ENCODE results near the gene NIPAL4.

The NIPAL4 gene

GRCh38 chr5:157510682-157511081 lies 50.7 kb downstream of the NIPAL4 start:
- H3K4me3 ChIP-seq (ENCODE audit: low read depth, low read length): no peak overlapping the region
- H3K36me3 ChIP-seq (ENCODE audit: control insufficient read depth, insufficient read depth, low read length): no peaks in the 10 kb centered on the region
- no peaks in the 10 kb centered on the region for H3K4me1 ChIP-seq (ENCODE audit: control insufficient read depth, insufficient read depth, low read length)
- no peak overlapping the region for H3K9ac ChIP-seq (ENCODE audit: low read depth, low read length)
- H3K9me3 ChIP-seq (ENCODE audit: control insufficient read depth, insufficient read depth, low read length): no peaks in the 10 kb centered on the region
- H3K27me3 ChIP-seq (ENCODE audit: control insufficient read depth, insufficient read depth, low read length): no peaks in the 10 kb centered on the region

- Histone ChIP-seq H3K9me3 (ENCODE audit: control insufficient read depth, insufficient read depth, low read length) (no peaks in the 10 kb centered on the region), H3K36me3 (ENCODE audit: control insufficient read depth, insufficient read depth, low read length) (no peaks in the 10 kb centered on the region), H3K9ac (ENCODE audit: low read depth, low read length) (no peak overlapping the region), H3K4me3 (ENCODE audit: low read depth, low read length) (no peak overlapping the region), H3K4me1 (ENCODE audit: control insufficient read depth, insufficient read depth, low read length) (no peaks in the 10 kb centered on the region), H3K27me3 (ENCODE audit: control insufficient read depth, insufficient read depth, low read length) (no peaks in the 10 kb centered on the region)
These were observed 51.9 kb downstream of the NIPAL4 start for GRCh38 chr5:157511651-157512644.

GRCh38 chr5:157513182-157513581 lies 53.2 kb downstream of the NIPAL4 start:
- Histone ChIP-seq H3K27me3 (ENCODE audit: control insufficient read depth, insufficient read depth, low read length) (no peaks in the 10 kb centered on the region), H3K4me1 (ENCODE audit: control insufficient read depth, insufficient read depth, low read length) (no peaks in the 10 kb centered on the region), H3K36me3 (ENCODE audit: control insufficient read depth, insufficient read depth, low read length) (no peaks in the 10 kb centered on the region), H3K4me3 (ENCODE audit: low read depth, low read length) (no peak overlapping the region), H3K9me3 (ENCODE audit: control insufficient read depth, insufficient read depth, low read length) (no peaks in the 10 kb centered on the region), H3K9ac (ENCODE audit: low read depth, low read length) (no peak overlapping the region)

- Histone ChIP-seq H3K4me1 (ENCODE audit: control insufficient read depth, insufficient read depth, low read length) (no peaks in the 10 kb centered on the region), H3K9ac (ENCODE audit: low read depth, low read length) (no peak overlapping the region), H3K36me3 (ENCODE audit: control insufficient read depth, insufficient read depth, low read length) (no peaks in the 10 kb centered on the region), H3K9me3 (ENCODE audit: control insufficient read depth, insufficient read depth, low read length) (no peaks in the 10 kb centered on the region), H3K4me3 (ENCODE audit: low read depth, low read length) (no peak overlapping the region), H3K27me3 (ENCODE audit: control insufficient read depth, insufficient read depth, low read length) (no peaks in the 10 kb centered on the region)
These were observed 55.0 kb downstream of the NIPAL4 start for GRCh38 chr5:157514974-157515373.

GRCh38 chr5:157516006-157516405 lies 56.0 kb downstream of the NIPAL4 start:
- H3K4me1 ChIP-seq (ENCODE audit: control insufficient read depth, insufficient read depth, low read length): no peaks in the 10 kb centered on the region
- H3K9me3 ChIP-seq (ENCODE audit: control insufficient read depth, insufficient read depth, low read length): no peaks in the 10 kb centered on the region
- no peaks in the 10 kb centered on the region for H3K27me3 ChIP-seq (ENCODE audit: control insufficient read depth, insufficient read depth, low read length)
- H3K9ac ChIP-seq (ENCODE audit: low read depth, low read length): no peak overlapping the region
- H3K4me3 ChIP-seq (ENCODE audit: low read depth, low read length): no peak overlapping the region
- no peaks in the 10 kb centered on the region for H3K36me3 ChIP-seq (ENCODE audit: control insufficient read depth, insufficient read depth, low read length)

- Histone ChIP-seq H3K36me3 (ENCODE audit: control insufficient read depth, insufficient read depth, low read length) (no peaks in the 10 kb centered on the region), H3K4me3 (ENCODE audit: low read depth, low read length) (no peak overlapping the region), H3K9me3 (ENCODE audit: control insufficient read depth, insufficient read depth, low read length) (no peaks in the 10 kb centered on the region), H3K4me1 (ENCODE audit: control insufficient read depth, insufficient read depth, low read length) (no peaks in the 10 kb centered on the region), H3K27me3 (ENCODE audit: control insufficient read depth, insufficient read depth, low read length) (no peaks in the 10 kb centered on the region), H3K9ac (ENCODE audit: low read depth, low read length) (no peak overlapping the region)
These were observed 56.8 kb downstream of the NIPAL4 start for GRCh38 chr5:157516626-157517325.

- Histone ChIP-seq H3K9ac (ENCODE audit: low read depth, low read length) (no peak overlapping the region), H3K9me3 (ENCODE audit: control insufficient read depth, insufficient read depth, low read length) (no peaks in the 10 kb centered on the region), H3K4me1 (ENCODE audit: control insufficient read depth, insufficient read depth, low read length) (no peaks in the 10 kb centered on the region), H3K27me3 (ENCODE audit: control insufficient read depth, insufficient read depth, low read length) (no peaks in the 10 kb centered on the region), H3K36me3 (ENCODE audit: control insufficient read depth, insufficient read depth, low read length) (no peaks in the 10 kb centered on the region), H3K4me3 (ENCODE audit: low read depth, low read length) (no peak overlapping the region)
These were observed 59.0 kb downstream of the NIPAL4 start for GRCh38 chr5:157518963-157519362.

GRCh38 chr5:157519579-157520253 lies 59.7 kb downstream of the NIPAL4 start:
- Histone ChIP-seq H3K4me3 (ENCODE audit: low read depth, low read length) (no peak overlapping the region), H3K27me3 (ENCODE audit: control insufficient read depth, insufficient read depth, low read length) (no peaks in the 10 kb centered on the region), H3K36me3 (ENCODE audit: control insufficient read depth, insufficient read depth, low read length) (no peaks in the 10 kb centered on the region), H3K9ac (ENCODE audit: low read depth, low read length) (no peak overlapping the region), H3K9me3 (ENCODE audit: control insufficient read depth, insufficient read depth, low read length) (no peaks in the 10 kb centered on the region), H3K4me1 (ENCODE audit: control insufficient read depth, insufficient read depth, low read length) (no peaks in the 10 kb centered on the region)

- no peak overlapping the region for H3K9ac ChIP-seq (ENCODE audit: low read depth, low read length)
- H3K4me1 ChIP-seq (ENCODE audit: control insufficient read depth, insufficient read depth, low read length): no peaks in the 10 kb centered on the region
- no peaks in the 10 kb centered on the region for H3K27me3 ChIP-seq (ENCODE audit: control insufficient read depth, insufficient read depth, low read length)
- H3K4me3 ChIP-seq (ENCODE audit: low read depth, low read length): no peak overlapping the region
- H3K9me3 ChIP-seq (ENCODE audit: control insufficient read depth, insufficient read depth, low read length): no peaks in the 10 kb centered on the region
- H3K36me3 ChIP-seq (ENCODE audit: control insufficient read depth, insufficient read depth, low read length): no peaks in the 10 kb centered on the region
These were observed 61.1 kb downstream of the NIPAL4 start for GRCh38 chr5:157520911-157521703.

- no peaks in the 10 kb centered on the region for H3K4me1 ChIP-seq (ENCODE audit: control insufficient read depth, insufficient read depth, low read length)
- H3K9me3 ChIP-seq (ENCODE audit: control insufficient read depth, insufficient read depth, low read length): no peaks in the 10 kb centered on the region
- no peaks in the 10 kb centered on the region for H3K27me3 ChIP-seq (ENCODE audit: control insufficient read depth, insufficient read depth, low read length)
- no peak overlapping the region for H3K4me3 ChIP-seq (ENCODE audit: low read depth, low read length)
- H3K36me3 ChIP-seq (ENCODE audit: control insufficient read depth, insufficient read depth, low read length): no peaks in the 10 kb centered on the region
- H3K9ac ChIP-seq (ENCODE audit: low read depth, low read length): no peak overlapping the region
These were observed 61.7 kb downstream of the NIPAL4 start for GRCh38 chr5:157521704-157522029.

- H3K36me3 ChIP-seq (ENCODE audit: control insufficient read depth, insufficient read depth, low read length): no peaks in the 10 kb centered on the region
- H3K27me3 ChIP-seq (ENCODE audit: control insufficient read depth, insufficient read depth, low read length): no peaks in the 10 kb centered on the region
- H3K9ac ChIP-seq (ENCODE audit: low read depth, low read length): no peak overlapping the region
- H3K4me3 ChIP-seq (ENCODE audit: low read depth, low read length): no peak overlapping the region
- no peaks in the 10 kb centered on the region for H3K9me3 ChIP-seq (ENCODE audit: control insufficient read depth, insufficient read depth, low read length)
- H3K4me1 ChIP-seq (ENCODE audit: control insufficient read depth, insufficient read depth, low read length): peaks cover 3% of the 10 kb centered on the region
These were observed 64.0 kb downstream of the NIPAL4 start for GRCh38 chr5:157523976-157524375.
